HEK293T (cell line): Measurements from ENCODE around the gene EIF4G3.
"Not testable (repeated sequence)": the region's sequence is repeated elsewhere in the genome, so short reads cannot be mapped to it uniquely, and the experiment has no call there.

Experiments
- CTCF ChIA-PET: fragments of 350-600 bp; formaldehyde crosslinking; extraction: SDS; loops from one replicate; lab custom pipeline; 2021; ENCODE audit warnings: antibody characterized with exemption, inconsistent platforms; lab: Yijun Ruan, JAX
- POLR2A ChIA-PET: fragments of 350-600 bp; formaldehyde crosslinking; extraction: SDS; loops from one replicate; lab custom pipeline; 2020; ENCODE audit warnings: antibody characterized with exemption, inconsistent platforms; lab: Yijun Ruan, JAX
- DNase-seq: peaks from one replicate; pipeline ENCODE4 v3.0.0; 2012; ENCODE audit warnings: mixed read lengths; ENCODE audit errors: extremely low spot score
- ARNT ChIP-seq: fragments of 450-650 bp; IDR thresholded peaks from 2 replicates; pipeline ENCODE4 v1.6.1; 2017; ENCODE audit warnings: mild to moderate bottlenecking
- BHLHE40 ChIP-seq: fragments of 450-650 bp; IDR thresholded peaks from 2 replicates; pipeline ENCODE4 v1.6.1; 2016; ENCODE audit warnings: mild to moderate bottlenecking, moderate library complexity, borderline replicate concordance
- CTBP1 ChIP-seq: fragments of 450-650 bp; IDR thresholded peaks from 2 replicates; pipeline ENCODE4 v1.6.1; 2016; ENCODE audit warnings: borderline replicate concordance
- ELF4 ChIP-seq: fragments of 450-650 bp; IDR thresholded peaks from 2 replicates; pipeline ENCODE4 v1.6.1; 2017; ENCODE audit warnings: antibody characterized with exemption
- FOXA1 ChIP-seq: fragments of 450-650 bp; IDR thresholded peaks from 2 replicates; pipeline ENCODE4 v1.6.1; 2016; ENCODE audit warnings: mild to moderate bottlenecking
- FOXK2 ChIP-seq: fragments of 450-650 bp; IDR thresholded peaks from 2 replicates; pipeline ENCODE4 v1.6.1; 2016; ENCODE audit warnings: mild to moderate bottlenecking
- FOXM1 ChIP-seq: fragments of 450-650 bp; IDR thresholded peaks from 2 replicates; pipeline ENCODE4 v1.6.1; 2017; ENCODE audit warnings: mild to moderate bottlenecking, borderline replicate concordance
- HDGF ChIP-seq: fragments of 450-650 bp; IDR thresholded peaks from 2 replicates; pipeline ENCODE4 v1.6.1; 2017; ENCODE audit warnings: antibody characterized with exemption, borderline replicate concordance
- L3MBTL2 ChIP-seq: fragments of 450-650 bp; conservative IDR thresholded peaks from 2 replicates; pipeline ENCODE4 v1.6.1; 2016; ENCODE audit warnings: mild to moderate bottlenecking
- LEF1 ChIP-seq: fragments of 450-650 bp; IDR thresholded peaks from 2 replicates; pipeline ENCODE4 v1.6.1; 2017; ENCODE audit warnings: mild to moderate bottlenecking, borderline replicate concordance
- NFRKB ChIP-seq: fragments of 450-650 bp; IDR thresholded peaks from 2 replicates; pipeline ENCODE4 v1.6.1; 2016; ENCODE audit warnings: mild to moderate bottlenecking, moderate library complexity
- PKNOX1 ChIP-seq: fragments of 450-650 bp; IDR thresholded peaks from 2 replicates; pipeline ENCODE4 v1.6.1; 2016
- SP1 ChIP-seq: fragments of 450-650 bp; IDR thresholded peaks from 2 replicates; pipeline ENCODE4 v1.6.1; 2017
- SUZ12 ChIP-seq: fragments of 450-650 bp; IDR thresholded peaks from 2 replicates; pipeline ENCODE4 v1.6.1; 2016; ENCODE audit warnings: mild to moderate bottlenecking
- TARDBP ChIP-seq: fragments of 450-650 bp; IDR thresholded peaks from 2 replicates; pipeline ENCODE4 v1.6.1; 2016
- ZNF384 ChIP-seq: fragments of 450-650 bp; IDR thresholded peaks from 2 replicates; pipeline ENCODE4 v1.6.1; 2016

The EIF4G3 gene

DNA sequence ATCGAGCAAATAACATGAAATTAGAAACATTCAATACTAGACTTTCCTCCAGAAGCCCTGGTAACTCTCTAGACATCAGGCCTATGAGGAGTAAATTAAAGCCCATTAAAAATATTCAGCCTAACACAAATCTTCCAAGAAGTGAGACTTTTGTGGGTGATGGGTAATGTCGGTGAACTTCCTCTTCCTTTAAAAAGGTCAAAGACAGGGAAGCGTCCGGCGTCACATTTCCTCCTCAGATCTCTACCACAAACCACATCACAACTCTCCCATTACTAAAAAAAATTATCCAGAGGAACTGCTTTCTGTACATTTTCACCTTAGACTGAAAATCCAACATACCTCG is 1.4 kb downstream of the EIF4G3 start:
- no peak for DNase-seq
- POLR2A ChIA-PET = interaction anchor here (1.0 kb wide), 1 partner anchor 22 kb away, joined by 4 read pairs; no protein-coding TSS in a partner anchor
- TF ChIP-seq ARNT (no peak), L3MBTL2 (no peak), SP1 (no peak), CTBP1 (no peak), LEF1 (no peak), FOXK2 (no peak), TARDBP (no peak), FOXM1 (no peak), ELF4 (no peak), NFRKB (no peak), ZNF384 (no peak), HDGF (no peak), PKNOX1 (no peak), SUZ12 (no peak), FOXA1 (no peak), BHLHE40 (no peak)
- CTCF ChIA-PET = no interaction called here

GRCh38 chr1:21174654-21175323 is 1.9 kb downstream of the EIF4G3 start:
- no peak for DNase-seq
- CTCF ChIA-PET = no interaction called here
- POLR2A ChIA-PET = interaction anchor here (1.0 kb wide), 1 partner anchor 22 kb away, joined by 4 read pairs; no protein-coding TSS in a partner anchor
- TF ChIP-seq LEF1 (no peak), CTBP1 (no peak), ZNF384 (no peak), PKNOX1 (no peak), FOXK2 (no peak), ARNT (no peak), SUZ12 (no peak), BHLHE40 (no peak), TARDBP (no peak), SP1 (no peak), FOXM1 (no peak), L3MBTL2 (no peak), NFRKB (no peak), HDGF (no peak), FOXA1 (no peak)

GRCh38 chr1:21174230-21174629 is 2.5 kb downstream of the EIF4G3 start:
- ChIA-PET POLR2A (no interaction called here), CTCF (no interaction called here)
- TF ChIP-seq PKNOX1 (no peak), SP1 (no peak), FOXM1 (no peak), BHLHE40 (no peak), ARNT (no peak), NFRKB (no peak), ZNF384 (no peak), LEF1 (no peak)
- DNase-seq = no peak

- POLR2A ChIA-PET, CTCF ChIA-PET, DNase-seq: not testable (repeated sequence)
Measured at GRCh38 chr1:21173096-21173495, 3.6 kb downstream of the EIF4G3 start.

DNA sequence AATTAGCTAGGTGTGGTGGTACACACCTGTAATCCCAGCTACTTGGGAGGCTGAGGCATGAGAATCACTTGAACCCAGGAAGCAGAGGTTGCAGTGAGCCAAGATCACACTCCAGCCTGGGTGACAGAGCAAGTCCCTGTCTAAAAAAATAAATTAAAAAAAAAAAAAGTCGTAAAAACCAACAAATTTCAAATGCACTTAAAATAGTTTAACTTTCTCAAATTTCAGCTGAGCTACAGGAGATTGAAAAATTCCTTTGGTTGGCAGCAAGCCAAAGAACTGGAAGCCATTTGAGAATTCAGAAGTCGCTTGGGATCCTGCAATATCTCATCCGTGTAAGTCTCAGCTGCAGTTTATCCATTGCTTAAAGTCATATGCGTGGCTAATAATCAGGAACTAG is 5.9 kb downstream of the EIF4G3 start:
- CTCF ChIA-PET = interaction anchor here (0.5 to 0.6 kb wide), 2 partner anchors 13 to 58 kb away, joined by 3 to 7 read pairs; no protein-coding TSS in a partner anchor
- 0 out of 2 replicates have a peak, but pooled peaks have one; percentile 13 for TF ChIP-seq ZNF384
- POLR2A ChIA-PET = interaction anchor here (0.6 kb wide), 1 partner anchor 186 kb away, joined by 3 read pairs; no protein-coding TSS in a partner anchor
- DNase-seq = not testable (repeated sequence)

DNA sequence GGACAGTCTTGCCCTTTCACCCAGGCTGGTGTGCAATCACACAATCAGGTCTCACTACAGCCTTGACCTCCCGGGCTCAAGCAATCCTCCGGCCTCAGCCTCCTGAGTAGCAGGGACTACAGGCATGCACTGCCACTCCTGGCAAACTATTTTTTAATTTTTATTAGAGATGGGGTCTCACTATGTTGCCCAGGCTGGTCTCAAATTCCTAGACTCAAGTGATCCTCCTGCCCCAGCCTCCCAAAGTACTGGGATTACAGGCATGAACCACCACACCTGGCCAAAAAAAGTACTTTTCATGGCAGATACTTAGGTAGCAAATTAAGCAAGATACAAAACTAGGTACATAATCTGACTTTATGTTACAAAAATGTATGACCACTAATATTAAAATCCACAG is 8.3 kb downstream of the EIF4G3 start:
- ChIA-PET POLR2A (interaction anchor here (0.6 kb wide), 1 partner anchor 11 kb away, joined by 3 read pairs; no protein-coding TSS in a partner anchor), CTCF (no interaction called here)
- no peak for DNase-seq
- TF ChIP-seq FOXM1 (no peak), ZNF384 (no peak), HDGF (no peak)

DNA sequence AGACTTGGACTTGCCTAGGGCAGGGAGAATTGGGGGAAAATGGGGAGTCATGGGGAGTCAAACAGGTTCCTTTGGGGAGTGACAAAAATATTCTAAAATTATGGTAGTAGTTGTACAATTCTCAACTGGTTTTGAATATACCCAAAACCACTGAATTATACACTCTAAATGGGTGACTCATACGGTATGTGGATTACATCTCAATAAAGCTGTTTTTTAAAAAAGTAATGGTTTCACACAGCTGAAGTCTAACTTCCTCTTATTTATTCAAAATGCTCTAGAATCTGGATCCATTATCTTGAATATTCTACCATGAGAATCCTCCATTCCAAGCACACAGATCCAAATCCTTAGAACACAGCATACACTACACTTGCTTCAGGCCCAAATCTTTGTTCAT is 11.1 kb downstream of the EIF4G3 start:
- ChIA-PET CTCF (no interaction called here), POLR2A (no interaction called here)
- no peak for DNase-seq
- TF ChIP-seq SP1 (no peak), HDGF (no peak), SUZ12 (no peak), FOXM1 (no peak), ELF4 (no peak), PKNOX1 (no peak)
